Panc1 (cell line): Measurements from ENCODE around the gene BCL2L11.

ENCODE experiments used
- CTCF ChIP-seq: fragments of 450-650 bp; IDR thresholded peaks from 2 replicates; pipeline ENCODE4 v1.5.1; 2017; ENCODE audit warnings: mild to moderate bottlenecking
- POLR2AphosphoS5 ChIP-seq: IDR thresholded peaks from 2 replicates; pipeline ENCODE4 v1.6.1; 2012; ENCODE audit warnings: mild to moderate bottlenecking, low read depth, low read length, moderate library complexity
- REST ChIP-seq, 2 experiments: IDR thresholded peaks; 2 replicates each; pipeline ENCODE4 v1.6.1; 2011 to 2012; ENCODE audit warnings: low read depth in 2 of 2, control low read depth in 1 of 2, low read length in 1 of 2, mild to moderate bottlenecking in 1 of 2, moderate library complexity in 1 of 2; ENCODE audit not compliant: insufficient read depth in 1 of 2
- SIN3A ChIP-seq: IDR thresholded peaks from 2 replicates; pipeline ENCODE4 v1.6.1; 2012; ENCODE audit warnings: low read depth, mild to moderate bottlenecking, low read length, moderate library complexity, borderline replicate concordance; ENCODE audit not compliant: insufficient read depth
- TCF7L2 ChIP-seq: IDR thresholded peaks from 2 replicates; pipeline ENCODE4 v1.6.1; 2011; ENCODE audit warnings: mild to moderate bottlenecking, low read depth, low read length, inconsistent platforms

- no peak for TF ChIP-seq POLR2AphosphoS5
- no peak for TF ChIP-seq CTCF
- TF ChIP-seq TCF7L2 = no peak
- TF ChIP-seq SIN3A = no peak
- TF ChIP-seq REST (IDR thresholded peaks at IDR 0.05; ENCODE audit: insufficient read depth in 1 of 2, low read depth in 2 of 2, low read length in 1 of 2) = no peak
Measured at GRCh38 chr2:111186121-111186715, 65.5 kb downstream of the BCL2L11 start.
